Nephron (organoid): ENCODE results near the gene TEPSIN.

Experiments used
- H3K27ac Mint-ChIP-seq, 3 experiments: 2 replicates each; pipeline ENCODE4 v1.8.0; 2020; ENCODE audit warnings: mixed read lengths in 3 of 3, mild to moderate bottlenecking in 2 of 3, moderate library complexity in 1 of 3
- H3K27me3 Mint-ChIP-seq: 2 replicates; pipeline ENCODE4 v1.8.0; 2021; ENCODE audit warnings: low read depth, mild to moderate bottlenecking, moderate library complexity, mixed read lengths
- H3K36me3 Mint-ChIP-seq: 2 replicates; pipeline ENCODE4 v1.8.0; 2020; ENCODE audit warnings: low read depth, mixed read lengths
- H3K4me1 Mint-ChIP-seq: 2 replicates; pipeline ENCODE4 v1.8.0; 2020; ENCODE audit warnings: mixed read lengths
- H3K4me3 Mint-ChIP-seq, 3 experiments: 2 replicates each; pipeline ENCODE4 v1.8.0; 2020; ENCODE audit warnings: mild to moderate bottlenecking in 3 of 3, mixed read lengths in 3 of 3, moderate library complexity in 2 of 3
- H3K9me3 Mint-ChIP-seq: 2 replicates; pipeline ENCODE4 v1.8.0; 2020; ENCODE audit warnings: mixed read lengths
- CTCF ChIP-seq, 3 experiments: fragments of 200-600 bp; sonication (generic); IDR thresholded peaks; one replicate each; pipeline ENCODE4 v1.5.0; 2021; ENCODE audit warnings: antibody characterized with exemption in 3 of 3; ENCODE audit not compliant: unreplicated experiment in 3 of 3

TEPSIN gene

DNA sequence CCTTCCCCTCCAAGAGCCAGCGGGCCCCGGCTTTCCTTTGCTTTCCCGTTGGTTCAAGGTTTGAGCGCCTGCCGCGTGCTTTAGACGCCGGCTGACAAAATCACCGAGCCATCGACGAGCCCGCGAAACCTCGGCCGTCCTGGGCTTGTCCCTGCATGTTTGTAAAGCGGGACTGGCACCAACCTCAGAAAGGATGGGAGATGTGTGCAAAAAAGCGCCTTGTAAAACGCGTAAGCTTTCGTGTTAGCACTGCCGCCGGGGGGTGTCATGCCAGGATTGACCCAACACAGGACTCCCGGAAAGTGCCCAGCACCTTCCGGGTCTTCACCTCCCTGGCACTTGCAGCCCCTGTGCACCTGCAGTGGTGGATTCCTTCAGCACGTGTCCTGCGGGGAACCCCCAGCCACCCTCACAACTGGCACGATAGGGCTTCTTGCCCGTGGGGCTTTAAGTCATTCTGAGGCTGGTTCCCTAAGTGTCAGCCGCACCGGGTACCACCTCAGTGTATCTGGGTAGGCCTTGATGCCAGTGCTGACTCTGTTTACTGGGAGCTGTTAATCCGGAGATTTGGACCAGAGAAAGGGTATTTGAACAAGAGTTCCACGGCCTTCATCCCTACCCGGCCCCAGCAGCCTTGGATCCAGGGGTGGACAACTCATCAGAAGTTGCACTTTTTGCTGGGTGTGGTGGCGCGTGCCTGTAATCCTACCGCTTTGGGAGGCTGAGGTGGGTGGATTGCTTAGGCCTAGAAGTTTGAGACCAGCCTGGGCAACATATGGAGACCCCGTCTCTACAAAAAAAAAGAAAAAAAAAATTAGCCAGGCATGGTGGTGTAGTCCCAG lies 1.1 kb upstream of the TEPSIN start:
- H3K4me1 Mint-ChIP-seq = peaks cover 19% of the 10 kb centered on the region
- no peaks in the 10 kb centered on the region for H3K9me3 Mint-ChIP-seq
- no peaks in the 10 kb centered on the region for H3K27me3 Mint-ChIP-seq
- peak overlapping the region; percentile 91 to 95 (median 95) for H3K4me3 Mint-ChIP-seq
- peaks cover 6% of the 10 kb centered on the region for H3K36me3 Mint-ChIP-seq
- TF ChIP-seq CTCF (IDR thresholded peaks at IDR 0.05; ENCODE audit: unreplicated experiment in 3 of 3) = no peak
- H3K27ac Mint-ChIP-seq = peak overlapping the region; percentile 68 to 86 (median 84)

GRCh38 chr17:81238490-81238814 lies 403 bp downstream of the TEPSIN start:
- Mint-ChIP-seq H3K9me3 (no peaks in the 10 kb centered on the region), H3K4me1 (peaks cover 16% of the 10 kb centered on the region), H3K4me3 (peak overlapping the region; percentile 89 to 97 (median 95)), H3K27me3 (no peaks in the 10 kb centered on the region), H3K36me3 (peaks cover 9% of the 10 kb centered on the region), H3K27ac (no peak overlapping the region)
- no peak for TF ChIP-seq CTCF (IDR thresholded peaks at IDR 0.05; ENCODE audit: unreplicated experiment in 3 of 3)

DNA sequence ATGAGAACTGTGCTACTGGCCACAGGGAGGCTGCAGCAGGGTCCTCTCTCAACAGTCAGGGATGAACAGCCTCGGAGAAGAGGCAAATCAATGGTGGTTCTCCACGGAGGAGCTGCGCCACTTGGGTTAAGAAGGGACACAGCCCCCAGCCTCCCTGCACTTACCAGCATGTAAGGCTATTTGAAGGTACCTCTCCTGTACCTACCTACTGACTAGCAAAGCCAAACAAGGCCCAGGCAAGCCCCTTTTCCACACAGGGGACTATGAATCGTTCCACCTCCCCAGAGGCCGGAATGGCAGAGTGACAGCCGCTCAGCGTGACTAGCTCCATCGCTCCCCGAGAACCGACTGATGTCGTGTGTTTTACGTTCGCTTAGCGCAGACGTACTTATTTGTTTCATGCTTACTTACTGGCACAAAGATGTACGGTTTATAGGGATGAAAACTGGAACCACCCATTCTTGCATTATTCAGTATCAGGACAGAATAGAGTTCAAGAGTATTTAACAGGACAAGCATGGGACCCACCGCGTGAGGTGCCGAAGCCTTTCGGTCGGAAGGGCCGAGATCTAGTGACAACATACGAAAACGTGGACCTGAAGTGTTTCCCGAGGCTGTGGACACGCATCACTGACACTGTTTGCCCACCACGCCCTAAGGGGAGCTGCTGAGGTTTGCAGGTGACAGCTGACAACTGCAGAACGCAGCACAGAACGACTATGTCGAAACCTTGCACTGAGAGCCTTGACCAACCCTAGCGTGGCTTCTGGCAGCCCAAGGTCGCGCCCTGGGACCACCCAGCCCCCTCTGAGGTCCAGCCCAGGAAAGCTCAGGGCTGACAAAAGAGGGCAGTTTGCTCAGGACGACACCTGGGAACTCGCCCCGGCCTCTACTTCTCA lies 1.0 kb downstream of the TEPSIN start:
- no peak overlapping the region for H3K27ac Mint-ChIP-seq
- no peaks in the 10 kb centered on the region for H3K9me3 Mint-ChIP-seq

GRCh38 chr17:81236784-81237183 lies 2.1 kb downstream of the TEPSIN start:
- Mint-ChIP-seq H3K27ac (no peak overlapping the region), H3K9me3 (no peaks in the 10 kb centered on the region), H3K36me3 (peaks cover 9% of the 10 kb centered on the region)

More for the DNA sequence above, 1.0 kb downstream of the TEPSIN start:
- no peak for TF ChIP-seq CTCF (IDR thresholded peaks at IDR 0.05; ENCODE audit: unreplicated experiment in 3 of 3)
- Mint-ChIP-seq H3K4me1 (peaks cover 16% of the 10 kb centered on the region), H3K36me3 (peaks cover 9% of the 10 kb centered on the region), H3K4me3 (peak overlapping the region; percentile 89 to 97 (median 95)), H3K27me3 (no peaks in the 10 kb centered on the region)

More at GRCh38 chr17:81236784-81237183, 2.1 kb downstream of the TEPSIN start:
- Mint-ChIP-seq H3K4me3 (peak overlapping the region in 2 of 3 experiments; percentile 59 to 89), H3K4me1 (peaks cover 16% of the 10 kb centered on the region), H3K27me3 (no peaks in the 10 kb centered on the region)
- TF ChIP-seq CTCF (IDR thresholded peaks at IDR 0.05; ENCODE audit: unreplicated experiment in 3 of 3) = no peak
